HUES6 (cell line): Measurements from ENCODE around the gene ENOX1.

Source experiments
- H3K27ac ChIP-seq: 2 replicates; pipeline ENCODE4 v1.7.0; 2013; ENCODE audit warnings: low read depth, mild to moderate bottlenecking, low read length, inconsistent platforms
- H3K27me3 ChIP-seq: 2 replicates; pipeline ENCODE4 v1.6.1; 2013; ENCODE audit warnings: low read length; ENCODE audit not compliant: control insufficient read depth, insufficient read depth
- H3K36me3 ChIP-seq: 2 replicates; pipeline ENCODE4 v1.6.1; 2013; ENCODE audit warnings: low read length; ENCODE audit not compliant: control insufficient read depth, insufficient read depth
- H3K4me1 ChIP-seq: 2 replicates; pipeline ENCODE4 v1.6.1; 2013; ENCODE audit warnings: low read length; ENCODE audit not compliant: control insufficient read depth, insufficient read depth
- H3K4me3 ChIP-seq: 2 replicates; pipeline ENCODE4 v1.5.1; 2013; ENCODE audit warnings: low read depth, low read length
- H3K9ac ChIP-seq: one replicate; pipeline ENCODE4 v1.6.1; 2013; ENCODE audit warnings: mild to moderate bottlenecking, low read length
- H3K9me3 ChIP-seq: 2 replicates; pipeline ENCODE4 v1.6.1; 2013; ENCODE audit warnings: low read depth, low read length; ENCODE audit not compliant: control insufficient read depth, insufficient read depth

The ENOX1 gene

GRCh38 chr13:43373400-43373799 is 413.4 kb downstream of the ENOX1 start:
- Histone ChIP-seq H3K36me3 (no peaks in the 10 kb centered on the region), H3K27ac (no peak overlapping the region), H3K9me3 (no peaks in the 10 kb centered on the region), H3K27me3 (no peaks in the 10 kb centered on the region), H3K9ac (no peak overlapping the region), H3K4me3 (no peak overlapping the region), H3K4me1 (no peaks in the 10 kb centered on the region)

GRCh38 chr13:43370842-43371241 is 415.9 kb downstream of the ENOX1 start:
- Histone ChIP-seq H3K4me1 (peaks cover 6% of the 10 kb centered on the region; the same call in 1 of the 2 replicates), H3K9ac (no peak overlapping the region), H3K27ac (no peak overlapping the region), H3K36me3 (no peaks in the 10 kb centered on the region), H3K4me3 (no peak overlapping the region), H3K27me3 (no peaks in the 10 kb centered on the region), H3K9me3 (no peaks in the 10 kb centered on the region)

GRCh38 chr13:43369319-43369718 is 417.5 kb downstream of the ENOX1 start:
- Histone ChIP-seq H3K4me1 (peaks cover 14% of the 10 kb centered on the region), H3K36me3 (no peaks in the 10 kb centered on the region), H3K9ac (no peak overlapping the region), H3K27ac (no peak overlapping the region), H3K27me3 (no peaks in the 10 kb centered on the region), H3K4me3 (no peak overlapping the region), H3K9me3 (no peaks in the 10 kb centered on the region)

- H3K9me3 ChIP-seq = no peaks in the 10 kb centered on the region
- H3K27me3 ChIP-seq = no peaks in the 10 kb centered on the region
- H3K9ac ChIP-seq = no peak overlapping the region
- no peak overlapping the region for H3K27ac ChIP-seq
- H3K36me3 ChIP-seq = no peaks in the 10 kb centered on the region
- H3K4me3 ChIP-seq = no peak overlapping the region
- H3K4me1 ChIP-seq = peaks cover 18% of the 10 kb centered on the region
Measured at GRCh38 chr13:43368003-43368402, 418.8 kb downstream of the ENOX1 start.

- H3K4me1 ChIP-seq = peaks cover 36% of the 10 kb centered on the region
- no peak overlapping the region for H3K9ac ChIP-seq
- H3K4me3 ChIP-seq = no peak overlapping the region
- H3K9me3 ChIP-seq = no peaks in the 10 kb centered on the region
- H3K36me3 ChIP-seq = no peaks in the 10 kb centered on the region
- no peak overlapping the region for H3K27ac ChIP-seq
- no peaks in the 10 kb centered on the region for H3K27me3 ChIP-seq
Measured at GRCh38 chr13:43365039-43365344, 421.8 kb downstream of the ENOX1 start.

GRCh38 chr13:43364210-43365038 is 422.3 kb downstream of the ENOX1 start:
- H3K9ac ChIP-seq = no peak overlapping the region
- no peaks in the 10 kb centered on the region for H3K36me3 ChIP-seq
- no peak overlapping the region; the same call in 1 of the 2 replicates for H3K27ac ChIP-seq
- H3K4me3 ChIP-seq = no peak overlapping the region
- peaks cover 42% of the 10 kb centered on the region for H3K4me1 ChIP-seq
- no peaks in the 10 kb centered on the region for H3K27me3 ChIP-seq
- no peaks in the 10 kb centered on the region for H3K9me3 ChIP-seq

GRCh38 chr13:43363156-43363953 is 423.4 kb downstream of the ENOX1 start:
- Histone ChIP-seq H3K9ac (no peak overlapping the region), H3K27me3 (no peaks in the 10 kb centered on the region), H3K9me3 (no peaks in the 10 kb centered on the region), H3K36me3 (no peaks in the 10 kb centered on the region), H3K4me3 (no peak overlapping the region), H3K4me1 (peaks cover 51% of the 10 kb centered on the region), H3K27ac (no peak overlapping the region)

- Histone ChIP-seq H3K4me3 (no peak overlapping the region), H3K27me3 (no peaks in the 10 kb centered on the region), H3K36me3 (no peaks in the 10 kb centered on the region), H3K27ac (no peak overlapping the region), H3K9ac (no peak overlapping the region), H3K9me3 (no peaks in the 10 kb centered on the region), H3K4me1 (peaks cover 51% of the 10 kb centered on the region)
Measured at GRCh38 chr13:43362556-43362955, 424.2 kb downstream of the ENOX1 start.

GRCh38 chr13:43360892-43361610 is 425.7 kb downstream of the ENOX1 start:
- no peaks in the 10 kb centered on the region for H3K36me3 ChIP-seq
- H3K27ac ChIP-seq = no peak overlapping the region

GRCh38 chr13:43360171-43360570 is 426.6 kb downstream of the ENOX1 start:
- H3K4me1 ChIP-seq = peaks cover 55% of the 10 kb centered on the region
- H3K27ac ChIP-seq = peak overlapping the region; percentile 16; the same call in 1 of the 2 replicates
- no peaks in the 10 kb centered on the region for H3K27me3 ChIP-seq
- H3K4me3 ChIP-seq = 0 out of 2 replicates have a peak overlapping the region, but pooled peaks have one; percentile 10
- H3K9ac ChIP-seq = peak overlapping the region; percentile 34
- H3K9me3 ChIP-seq = no peaks in the 10 kb centered on the region
- H3K36me3 ChIP-seq = no peaks in the 10 kb centered on the region

More at GRCh38 chr13:43360892-43361610, 425.7 kb downstream of the ENOX1 start:
- H3K4me3 ChIP-seq = no peak overlapping the region
- no peaks in the 10 kb centered on the region for H3K27me3 ChIP-seq
- no peaks in the 10 kb centered on the region for H3K9me3 ChIP-seq
- H3K9ac ChIP-seq = no peak overlapping the region
- H3K4me1 ChIP-seq = peaks cover 55% of the 10 kb centered on the region
